Right lobe of liver (tissue), 4 donors: ENCODE data around the gene DENND2A.

Source experiments
- CTCF ChIP-seq, 4 donors: fragments of 200-600 bp in 3 of 4; fragments of 450-650 bp in 1 of 4; IDR thresholded peaks; one replicate each; pipeline versions ENCODE4 v1.5.1 to v1.8.0; 2016 to 2022; ENCODE audit warnings: antibody characterized with exemption in 4 of 4, mild to moderate bottlenecking in 2 of 4
- POLR2A ChIP-seq: fragments of 450-650 bp; IDR thresholded peaks from one replicate; pipeline ENCODE4 v1.6.1; 2017; ENCODE audit warnings: antibody characterized with exemption, mild to moderate bottlenecking
- donor health status: DM: no; HTN: no; CAD: no.
- donor health status: DM: no; HTN: no; CAD: no.
- donor health status: DM: no; HTN: yes; CAD: no.

DNA sequence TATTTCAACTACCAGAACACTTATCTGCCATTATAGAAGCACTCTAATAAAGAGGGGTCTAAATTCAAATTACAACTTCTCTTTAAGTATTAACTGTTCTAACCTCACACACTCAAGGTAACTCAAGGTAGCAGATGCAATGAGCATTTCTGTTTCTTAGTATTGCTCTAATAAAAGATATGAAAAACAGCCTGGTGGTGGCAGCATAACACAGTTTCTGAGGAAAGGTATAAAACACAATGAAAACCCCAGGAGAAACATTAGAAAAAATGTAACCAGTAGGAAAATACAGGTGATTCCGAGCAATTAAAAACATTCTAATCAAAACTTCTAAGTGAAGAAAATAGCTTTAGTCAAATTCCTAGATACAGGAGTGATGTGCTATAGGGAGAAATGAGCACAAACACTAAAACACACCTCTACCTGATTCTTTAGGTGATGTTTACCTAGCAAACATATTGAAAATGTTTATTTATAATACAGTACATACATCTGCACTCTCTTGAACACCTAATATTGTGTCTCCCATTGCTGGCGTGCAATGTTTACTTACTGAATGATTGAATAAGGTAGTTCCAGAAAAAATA, 164.8 kb downstream of the DENND2A start:
- TF ChIP-seq POLR2A (no peak), CTCF (IDR thresholded peaks at IDR 0.05) (peak; percentile 55 to 63 (median 58))
